ENCODE results near the gene RAB19. TPM values are rescaled to one million over a fixed set of nuclear protein-coding genes. Genes with fewer than 3 reads are reported as not detected.
A peak's percentile ranks its signal among the peaks of the same experiment; 100 is the strongest.

Gene RAB19
- total and polyA plus RNA-seq, 9 of the 15 experiments (the other 6 are each of a cell fraction or from before 2014, with no cell fraction given) = not detected

DNA sequence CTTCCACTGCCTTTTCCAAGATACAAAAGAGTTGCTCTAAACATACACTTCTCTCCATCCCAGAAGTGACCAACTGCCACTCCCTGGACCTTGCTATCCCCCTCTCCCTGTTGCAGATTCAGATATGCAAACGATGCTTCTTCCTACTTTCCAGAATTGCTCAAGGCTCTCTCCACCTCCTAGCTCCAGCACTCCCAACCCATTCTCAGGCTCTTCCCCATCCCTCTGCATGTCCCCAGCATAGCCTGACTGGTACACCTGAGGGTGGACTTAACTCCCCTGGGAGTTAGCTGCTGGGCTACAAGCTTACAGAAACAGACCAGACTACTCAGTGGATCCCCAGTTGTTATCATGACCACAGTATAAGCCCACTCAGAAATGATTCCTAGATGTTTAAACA is 47.9 kb downstream of the RAB19 start:
- BruUV-seq (replicated peaks) = no TSS peak
- H3K4me2 ChIP-seq (ENCODE audit: insufficient read depth, low read length) = no peak overlapping the region
- in situ Hi-C loops (cut with MboI) (no loop called here), intact Hi-C loops (cut with micrococcal nuclease) (no loop called here)
- 0 out of 2 replicates have a peak, but pooled peaks cover 11% of the 10 kb centered on the region for H4K20me1 ChIP-seq (replicated peaks; ENCODE audit: control insufficient read depth, insufficient read depth, low read length)
- ChIA-PET POLR2A (interaction anchor here (1.0 to 3.6 kb wide), 5 partner anchors 7 to 26 kb away, joined by 3 to 19 read pairs (median 6); no protein-coding TSS in a partner anchor), CTCF (ENCODE audit: low intra/inter-chr PET ratio) (no interaction called here)
- no peak overlapping the region for H3K4me3 ChIP-seq
- DNase-seq (ENCODE audit: extremely low read depth in 1 of 4, low spot score in 3 of 4) (no peak), FAIRE-seq (no peak), ATAC-seq (peak; percentile 58)
- TF ChIP-seq PHF21A (IDR thresholded peaks at IDR 0.05; ENCODE audit: borderline replicate concordance, low read depth) (0 out of 2 replicates have a peak, but pooled peaks have one; percentile 14), POLR2A (conservative IDR thresholded peaks at IDR 0.05) (peak; percentile 62), NFXL1 (CRISPR knock-in tag; IDR thresholded peaks at IDR 0.05) (no peak), ZNF354B (CRISPR knock-in tag; IDR thresholded peaks at IDR 0.05) (no peak), RAD21 (CRISPR knock-in tag; conservative IDR thresholded peaks at IDR 0.05 in 1 of 2, IDR thresholded peaks at IDR 0.05 in 1 of 2) (peak in 1 of 2 experiments; percentile 5; a peak in 1 of 4 replicates), ZBTB26 (CRISPR knock-in tag; IDR thresholded peaks at IDR 0.05) (peak; percentile 79), SUPT5H (IDR thresholded peaks at IDR 0.05) (peak; percentile 49; the same call in 1 of the 2 replicates)
- TF ChIP-seq, protein P1, sequence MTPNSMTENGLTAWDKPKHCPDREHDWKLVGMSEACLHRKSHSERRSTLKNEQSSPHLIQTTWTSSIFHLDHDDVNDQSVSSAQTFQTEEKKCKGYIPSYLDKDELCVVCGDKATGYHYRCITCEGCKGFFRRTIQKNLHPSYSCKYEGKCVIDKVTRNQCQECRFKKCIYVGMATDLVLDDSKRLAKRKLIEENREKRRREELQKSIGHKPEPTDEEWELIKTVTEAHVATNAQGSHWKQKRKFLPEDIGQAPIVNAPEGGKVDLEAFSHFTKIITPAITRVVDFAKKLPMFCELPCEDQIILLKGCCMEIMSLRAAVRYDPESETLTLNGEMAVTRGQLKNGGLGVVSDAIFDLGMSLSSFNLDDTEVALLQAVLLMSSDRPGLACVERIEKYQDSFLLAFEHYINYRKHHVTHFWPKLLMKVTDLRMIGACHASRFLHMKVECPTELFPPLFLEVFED (CRISPR knock-in tag; conservative IDR thresholded peaks at IDR 0.05) = 0 out of 2 replicates have a peak, but pooled peaks have one; percentile 9
- TF ChIP-seq, protein P2, sequence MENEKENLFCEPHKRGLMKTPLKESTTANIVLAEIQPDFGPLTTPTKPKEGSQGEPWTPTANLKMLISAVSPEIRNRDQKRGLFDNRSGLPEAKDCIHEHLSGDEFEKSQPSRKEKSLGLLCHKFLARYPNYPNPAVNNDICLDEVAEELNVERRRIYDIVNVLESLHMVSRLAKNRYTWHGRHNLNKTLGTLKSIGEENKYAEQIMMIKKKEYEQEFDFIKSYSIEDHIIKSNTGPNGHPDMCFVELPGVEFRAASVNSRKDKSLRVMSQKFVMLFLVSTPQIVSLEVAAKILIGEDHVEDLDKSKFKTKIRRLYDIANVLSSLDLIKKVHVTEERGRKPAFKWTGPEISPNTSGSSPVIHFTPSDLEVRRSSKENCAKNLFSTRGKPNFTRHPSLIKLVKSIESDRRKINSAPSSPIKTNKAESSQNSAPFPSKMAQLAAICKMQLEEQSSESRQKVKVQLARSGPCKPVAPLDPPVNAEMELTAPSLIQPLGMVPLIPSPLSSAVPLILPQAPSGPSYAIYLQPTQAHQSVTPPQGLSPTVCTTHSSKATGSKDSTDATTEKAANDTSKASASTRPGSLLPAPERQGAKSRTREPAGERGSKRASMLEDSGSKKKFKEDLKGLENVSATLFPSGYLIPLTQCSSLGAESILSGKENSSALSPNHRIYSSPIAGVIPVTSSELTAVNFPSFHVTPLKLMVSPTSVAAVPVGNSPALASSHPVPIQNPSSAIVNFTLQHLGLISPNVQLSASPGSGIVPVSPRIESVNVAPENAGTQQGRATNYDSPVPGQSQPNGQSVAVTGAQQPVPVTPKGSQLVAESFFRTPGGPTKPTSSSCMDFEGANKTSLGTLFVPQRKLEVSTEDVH (IDR thresholded peaks at IDR 0.05; ENCODE audit: low read depth, partially characterized antibody) = peak; percentile 18
- no peak overlapping the region for H3K9ac ChIP-seq (ENCODE audit: insufficient read depth in 1 of 2, low read depth in 2 of 2, low read length in 2 of 2)
- no peaks in the 10 kb centered on the region for H3K9me1 ChIP-seq (ENCODE audit: control insufficient read depth, insufficient read depth, low read length)
- no peaks in the 10 kb centered on the region; a peak in 1 of 5 replicates for H3K27me3 ChIP-seq (ENCODE audit: control insufficient read depth in 2 of 2, insufficient read depth in 2 of 2, low read length in 2 of 2)
- no peak overlapping the region for H2AFZ ChIP-seq (ENCODE audit: low read depth, low read length)
- 36% methylated on average over 1 of the region's 1 CpG for WGBS (ENCODE audit: insufficient coverage, low coverage, missing lambda C conversion rate)
- no peaks in the 10 kb centered on the region for H3K4me1 ChIP-seq (replicated peaks in 1 of 2; ENCODE audit: control insufficient read depth in 2 of 2, insufficient read depth in 2 of 2, low read length in 2 of 2)
- H3K27ac ChIP-seq (ENCODE audit: extremely low read depth, low read depth, low read length) = no peak overlapping the region
- H3K9me3 ChIP-seq (replicated peaks; ENCODE audit: control insufficient read depth, insufficient read depth, low read depth, low read length) = no peaks in the 10 kb centered on the region
- H3K79me2 ChIP-seq (ENCODE audit: control insufficient read depth, insufficient read depth, low read length) = no peaks in the 10 kb centered on the region
- peaks cover 43% of the 10 kb centered on the region for H3K36me3 ChIP-seq (ENCODE audit: control insufficient read depth, insufficient read depth, low read length)
